IMR-90 (cell line): ENCODE measurements around the gene CST7. TPM values are rescaled to one million over a fixed set of nuclear protein-coding genes. Genes with fewer than 3 reads are reported as not detected.

Source experiments
- ATAC-seq: fragments of 200-7000 bp; cut with Tn5 transposase; 2 replicates; pipeline ENCODE4 v1.9.1; 2020; ENCODE audit warnings: low read depth, mild to moderate bottlenecking, moderate library complexity
- BruUV-seq: library from RNA; stranded (reverse); fragments of 400-500 nt; replicated peaks from 2 replicates; lab custom pipeline; 2021; lab: Mats Ljungman, UMichigan
- CTCF ChIA-PET: fragments of 300-600 bp; formaldehyde crosslinking; extraction: SDS; loops from one replicate; lab custom pipeline; 2021; ENCODE audit warnings: antibody characterized with exemption; lab: Yijun Ruan, JAX
- POLR2A ChIA-PET: fragments of 300-600 bp; sonication (Branson Sonifier 250); formaldehyde crosslinking; loops from one replicate; lab custom pipeline; 2022; ENCODE audit warnings: antibody characterized with exemption; ENCODE audit not compliant: unreplicated experiment; lab: Charles Lee
- DNase-seq: peaks from one replicate; pipeline ENCODE4 v3.0.0; 2013
- H2AFZ ChIP-seq: replicated peaks from 2 replicates; pipeline ENCODE3; 2013; ENCODE audit warnings: low read length, mild to moderate bottlenecking; ENCODE audit not compliant: poor library complexity
- H2AK5ac ChIP-seq: 2 replicates; pipeline ENCODE4 v1.6.1; 2013; ENCODE audit warnings: low read depth, low read length, inconsistent platforms
- H2AK9ac ChIP-seq: replicated peaks from 2 replicates; pipeline ENCODE3; 2013; ENCODE audit warnings: mild to moderate bottlenecking, low read depth, low read length, moderate library complexity; ENCODE audit not compliant: poor library complexity
- H2BK120ac ChIP-seq: 2 replicates; pipeline ENCODE4 v1.6.1; 2013; ENCODE audit warnings: low read depth, low read length, inconsistent platforms
- H2BK15ac ChIP-seq: 3 replicates; pipeline ENCODE4 v1.6.1; 2013; ENCODE audit warnings: low read depth, low read length, inconsistent platforms
- H2BK20ac ChIP-seq: 2 replicates; pipeline ENCODE4 v1.6.1; 2013; ENCODE audit warnings: low read depth, mild to moderate bottlenecking, inconsistent platforms, low read length, moderate library complexity
- H2BK5ac ChIP-seq: 2 replicates; pipeline ENCODE4 v1.6.1; 2013; ENCODE audit warnings: mild to moderate bottlenecking, low read depth, low read length, inconsistent platforms; ENCODE audit not compliant: poor library complexity, severe bottlenecking
- H3K14ac ChIP-seq: replicated peaks from 2 replicates; pipeline ENCODE4 v1.6.1; 2013; ENCODE audit warnings: low read depth, low read length, inconsistent platforms
- H3K18ac ChIP-seq: 2 replicates; pipeline ENCODE4 v1.6.1; 2013; ENCODE audit warnings: low read depth, low read length, control low read depth
- H3K23ac ChIP-seq: 2 replicates; pipeline ENCODE4 v1.6.1; 2013; ENCODE audit warnings: low read depth, low read length, inconsistent platforms
- H3K27ac ChIP-seq: 2 replicates; pipeline ENCODE4 v1.5.1; 2013; ENCODE audit warnings: mild to moderate bottlenecking, control low read depth, low read length; ENCODE audit not compliant: insufficient read depth
- H3K27me3 ChIP-seq: 2 replicates; pipeline ENCODE4 v1.6.1; 2013; ENCODE audit warnings: low read length; ENCODE audit not compliant: control insufficient read depth, insufficient read depth
- H3K36me3 ChIP-seq: 2 replicates; pipeline ENCODE4 v1.6.1; 2013; ENCODE audit warnings: low read length, mixed read lengths; ENCODE audit not compliant: control insufficient read depth, insufficient read depth
- H3K4ac ChIP-seq: 2 replicates; pipeline ENCODE4 v1.6.1; 2013; ENCODE audit warnings: low read depth, low read length, inconsistent platforms
- H3K4me1 ChIP-seq: 2 replicates; pipeline ENCODE4 v1.6.1; 2013; ENCODE audit warnings: low read length, mixed read lengths; ENCODE audit not compliant: control insufficient read depth, insufficient read depth
- H3K4me2 ChIP-seq: 2 replicates; pipeline ENCODE4 v1.6.1; 2013; ENCODE audit warnings: low read depth, mild to moderate bottlenecking, control low read depth, low read length, moderate library complexity
- H3K4me3 ChIP-seq: 2 replicates; pipeline ENCODE4 v1.5.1; 2013; ENCODE audit warnings: low read depth, mild to moderate bottlenecking, control low read depth, low read length, moderate library complexity; ENCODE audit not compliant: insufficient read depth
- H3K56ac ChIP-seq: 2 replicates; pipeline ENCODE4 v1.6.1; 2013; ENCODE audit warnings: low read length, inconsistent platforms; ENCODE audit not compliant: insufficient read depth; ENCODE audit errors: extremely low read depth
- H3K79me1 ChIP-seq, 2 experiments: 2 replicates each; pipeline ENCODE4 v1.6.1; 2013; ENCODE audit warnings: low read length in 2 of 2, inconsistent platforms in 1 of 2, low read depth in 1 of 2
- H3K9ac ChIP-seq: 2 replicates; pipeline ENCODE4 v1.6.1; 2013; ENCODE audit warnings: low read depth, low read length, control low read depth
- H3K9me1 ChIP-seq: 2 replicates; pipeline ENCODE4 v1.6.1; 2013; ENCODE audit warnings: low read length, inconsistent platforms; ENCODE audit not compliant: insufficient read depth
- H3K9me3 ChIP-seq: 2 replicates; pipeline ENCODE4 v1.6.1; 2013; ENCODE audit warnings: low read length; ENCODE audit not compliant: control insufficient read depth, insufficient read depth
- H4K20me1 ChIP-seq: 2 replicates; pipeline ENCODE4 v1.6.1; 2013; ENCODE audit warnings: low read length, inconsistent platforms; ENCODE audit not compliant: insufficient read depth
- H4K5ac ChIP-seq: 2 replicates; pipeline ENCODE4 v1.6.1; 2013; ENCODE audit warnings: mild to moderate bottlenecking, low read depth, low read length, control low read depth
- H4K8ac ChIP-seq, 2 experiments: 2 replicates each; pipeline ENCODE4 v1.6.1; 2013; ENCODE audit warnings: low read depth in 2 of 2, low read length in 2 of 2, control low read depth in 1 of 2, inconsistent platforms in 1 of 2
- H4K91ac ChIP-seq: 2 replicates; pipeline ENCODE4 v1.6.1; 2013; ENCODE audit warnings: low read depth, low read length, inconsistent platforms; ENCODE audit not compliant: insufficient read depth
- BHLHE40 ChIP-seq: fragments of 150-350 bp; IDR thresholded peaks from 2 replicates; pipeline ENCODE4 v1.6.1; 2016; ENCODE audit warnings: mild to moderate bottlenecking, low read depth, low read length
- CEBPB ChIP-seq: IDR thresholded peaks from 2 replicates; pipeline ENCODE4 v1.6.1; 2012; ENCODE audit warnings: low read depth, low read length, improper control_type of control experiment
- CHD1 ChIP-seq: IDR thresholded peaks from 2 replicates; pipeline ENCODE4 v1.6.1; 2012; ENCODE audit warnings: low read depth, low read length, improper control_type of control experiment
- FOS ChIP-seq: fragments of 150-350 bp; IDR thresholded peaks from 2 replicates; pipeline ENCODE4 v1.6.1; 2016; ENCODE audit warnings: low read depth, low read length
- MAFK ChIP-seq: IDR thresholded peaks from 2 replicates; pipeline ENCODE4 v1.6.1; 2012; ENCODE audit warnings: low read depth, low read length, improper control_type of control experiment
- MAZ ChIP-seq: IDR thresholded peaks from 2 replicates; pipeline ENCODE4 v1.6.1; 2012; ENCODE audit warnings: low read depth, mild to moderate bottlenecking, low read length, improper control_type of control experiment, moderate library complexity, borderline replicate concordance
- MXI1 ChIP-seq: IDR thresholded peaks from 2 replicates; pipeline ENCODE4 v1.6.1; 2012; ENCODE audit warnings: low read depth, mild to moderate bottlenecking, low read length, moderate library complexity, borderline replicate concordance
- NFE2L2 ChIP-seq: fragments of 150-350 bp; IDR thresholded peaks from 2 replicates; pipeline ENCODE4 v1.6.1; 2016; ENCODE audit warnings: low read depth, mild to moderate bottlenecking, low read length
- POLR2A ChIP-seq: IDR thresholded peaks from 2 replicates; pipeline ENCODE4 v1.6.1; 2012; ENCODE audit warnings: mild to moderate bottlenecking, low read depth, low read length
- RAD21 ChIP-seq: IDR thresholded peaks from 2 replicates; pipeline ENCODE4 v1.6.1; 2012; ENCODE audit warnings: low read length, improper control_type of control experiment
- RCOR1 ChIP-seq: IDR thresholded peaks from 2 replicates; pipeline ENCODE4 v1.6.1; 2012; ENCODE audit warnings: mild to moderate bottlenecking, low read length, improper control_type of control experiment; ENCODE audit not compliant: insufficient replicate concordance
- RFX5 ChIP-seq: IDR thresholded peaks from 2 replicates; pipeline ENCODE4 v1.8.0; 2012; ENCODE audit warnings: low read depth, mild to moderate bottlenecking, low read length, moderate library complexity
- SMC3 ChIP-seq: fragments of 150-350 bp; IDR thresholded peaks from 2 replicates; pipeline ENCODE4 v1.6.1; 2016; ENCODE audit warnings: low read depth, mild to moderate bottlenecking, antibody characterized with exemption, low read length, moderate library complexity
- USF2 ChIP-seq: fragments of 150-350 bp; IDR thresholded peaks from 2 replicates; pipeline ENCODE4 v1.6.1; 2017; ENCODE audit warnings: mild to moderate bottlenecking, antibody characterized with exemption, low read length, low read depth
- WGBS, 2 experiments: methylation state at CpG; one replicate each; pipeline versions ENCODE4 v1.1.5 to v1.1.7; 2013; ENCODE audit warnings: missing lambda C conversion rate in 2 of 2; ENCODE audit not compliant: insufficient read length in 1 of 2; ENCODE audit errors: extremely low coverage in 2 of 2; 5-methylcytosine and 5-hydroxymethylcytosine counted together
- dilution Hi-C: fragments of 300-500 bp; cut with HindIII; formaldehyde crosslinking; loops from one replicate; pipeline ENCODE4 v1.14.3; 2018; ENCODE audit warnings: low sequenced_read_pairs; ENCODE audit not compliant: unreplicated experiment
- in situ Hi-C: fragments of 300-500 bp; cut with MboI; formaldehyde crosslinking; loops from 3 replicates; pipeline ENCODE4 v1.14.3; 2019; ENCODE audit warnings: low sequenced_read_pairs, inconsistent platforms, mixed read lengths
- intact Hi-C: fragments of 100-400 bp; cut with micrococcal nuclease; formaldehyde crosslinking; loops from 2 replicates; pipeline ENCODE4 v1.10.0; 2022
- polyA plus RNA-seq, 3 experiments: library from polyadenylated mRNA; depleted of rRNA; stranded (reverse); fragments of >200 nt; gene quantifications; 2 replicates each; pipeline ENCODE4 v1.2.3, GENCODE V29; 2012; ENCODE audit warnings: low replicate concordance in 1 of 3
- total RNA-seq: library from RNA; depleted of rRNA; stranded (reverse); fragments of >200 nt; gene quantifications from 2 replicates; pipeline ENCODE4 v1.2.3, GENCODE V29; 2012
- TF ChIP-seq, protein P1 (sequence below): fragments of 150-350 bp; IDR thresholded peaks from 2 replicates; pipeline ENCODE4 v1.6.1; 2016; ENCODE audit warnings: low read depth, mild to moderate bottlenecking, low read length, moderate library complexity, borderline replicate concordance
- TF ChIP-seq, protein P2 (sequence below): conservative IDR thresholded peaks from 2 replicates; pipeline ENCODE4 v1.5.1; 2012; ENCODE audit warnings: mild to moderate bottlenecking, low read depth, low read length, improper control_type of control experiment

CST7 gene
- total and polyA plus RNA-seq, 2 of the 4 experiments (the other 2 are of a cell fraction): not detected

DNA sequence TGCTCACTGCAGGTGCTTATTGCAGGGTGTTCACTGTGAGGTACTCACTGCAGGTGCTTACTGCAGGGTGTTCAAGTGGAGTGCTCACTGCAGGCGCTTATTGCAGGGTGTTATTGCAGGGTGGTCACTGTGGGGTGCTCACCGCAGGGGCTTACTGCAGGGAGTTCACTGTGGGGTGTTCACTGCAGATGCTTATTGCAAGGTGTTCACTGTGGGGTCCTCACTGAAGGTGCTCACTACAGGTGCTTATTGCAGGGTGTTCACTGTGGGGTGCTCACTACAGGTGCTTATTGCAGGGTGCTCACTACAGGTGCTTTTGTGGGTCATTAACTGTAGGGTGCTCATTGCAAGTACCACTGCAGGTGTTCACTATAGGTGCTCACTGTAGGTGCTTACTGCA is 23.3 kb downstream of the CST7 start:
- dilution Hi-C loops (no loop called here), in situ Hi-C loops (no loop called here), intact Hi-C loops (no loop called here)
- Histone ChIP-seq H3K56ac (no peak overlapping the region), H2BK20ac (no peak overlapping the region), H3K14ac (no peak overlapping the region), H2AK9ac (no peak overlapping the region), H3K23ac (no peak overlapping the region), H3K18ac (no peak overlapping the region), H3K36me3 (peaks cover 34% of the 10 kb centered on the region), H3K4me1 (no peaks in the 10 kb centered on the region), H3K27ac (no peak overlapping the region), H2BK5ac (no peak overlapping the region), H4K8ac (no peak overlapping the region), H2BK15ac (no peak overlapping the region), H3K27me3 (no peaks in the 10 kb centered on the region), H4K5ac (no peak overlapping the region), H3K9me3 (0 out of 2 replicates have a peak, but pooled peaks cover 3% of the 10 kb centered on the region), H3K9me1 (no peaks in the 10 kb centered on the region), H2BK120ac (no peak overlapping the region), H3K9ac (no peak overlapping the region), H4K20me1 (no peaks in the 10 kb centered on the region), H3K4me2 (no peak overlapping the region), H3K4ac (no peak overlapping the region), H2AK5ac (no peak overlapping the region), H3K79me1 (peaks cover 0 to 5% of the 10 kb centered on the region in 2 experiments; a peak in 2 of 4 replicates), H2AFZ (no peak overlapping the region), H4K91ac (no peak overlapping the region), H3K4me3 (no peak overlapping the region)
- POLR2A ChIA-PET: no interaction called here
- ATAC-seq: no peak
- no peak for DNase-seq
- TF ChIP-seq MXI1 (no peak), SMC3 (no peak), USF2 (no peak), MAZ (no peak), FOS (no peak), CHD1 (no peak), CEBPB (no peak), POLR2A (no peak), RFX5 (no peak), BHLHE40 (no peak), NFE2L2 (no peak), MAFK (no peak), RCOR1 (no peak), RAD21 (no peak)
- TF ChIP-seq, protein P1, sequence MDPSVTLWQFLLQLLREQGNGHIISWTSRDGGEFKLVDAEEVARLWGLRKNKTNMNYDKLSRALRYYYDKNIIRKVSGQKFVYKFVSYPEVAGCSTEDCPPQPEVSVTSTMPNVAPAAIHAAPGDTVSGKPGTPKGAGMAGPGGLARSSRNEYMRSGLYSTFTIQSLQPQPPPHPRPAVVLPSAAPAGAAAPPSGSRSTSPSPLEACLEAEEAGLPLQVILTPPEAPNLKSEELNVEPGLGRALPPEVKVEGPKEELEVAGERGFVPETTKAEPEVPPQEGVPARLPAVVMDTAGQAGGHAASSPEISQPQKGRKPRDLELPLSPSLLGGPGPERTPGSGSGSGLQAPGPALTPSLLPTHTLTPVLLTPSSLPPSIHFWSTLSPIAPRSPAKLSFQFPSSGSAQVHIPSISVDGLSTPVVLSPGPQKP: no peak
- TF ChIP-seq, protein P2, sequence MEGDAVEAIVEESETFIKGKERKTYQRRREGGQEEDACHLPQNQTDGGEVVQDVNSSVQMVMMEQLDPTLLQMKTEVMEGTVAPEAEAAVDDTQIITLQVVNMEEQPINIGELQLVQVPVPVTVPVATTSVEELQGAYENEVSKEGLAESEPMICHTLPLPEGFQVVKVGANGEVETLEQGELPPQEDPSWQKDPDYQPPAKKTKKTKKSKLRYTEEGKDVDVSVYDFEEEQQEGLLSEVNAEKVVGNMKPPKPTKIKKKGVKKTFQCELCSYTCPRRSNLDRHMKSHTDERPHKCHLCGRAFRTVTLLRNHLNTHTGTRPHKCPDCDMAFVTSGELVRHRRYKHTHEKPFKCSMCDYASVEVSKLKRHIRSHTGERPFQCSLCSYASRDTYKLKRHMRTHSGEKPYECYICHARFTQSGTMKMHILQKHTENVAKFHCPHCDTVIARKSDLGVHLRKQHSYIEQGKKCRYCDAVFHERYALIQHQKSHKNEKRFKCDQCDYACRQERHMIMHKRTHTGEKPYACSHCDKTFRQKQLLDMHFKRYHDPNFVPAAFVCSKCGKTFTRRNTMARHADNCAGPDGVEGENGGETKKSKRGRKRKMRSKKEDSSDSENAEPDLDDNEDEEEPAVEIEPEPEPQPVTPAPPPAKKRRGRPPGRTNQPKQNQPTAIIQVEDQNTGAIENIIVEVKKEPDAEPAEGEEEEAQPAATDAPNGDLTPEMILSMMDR: no peak
- CTCF ChIA-PET: no interaction called here
- WGBS, 2 experiments: no CpG with 5 or more reads among the region's 2 CpGs
- no TSS peak for BruUV-seq
